Choroid plexus epithelial cell (primary cell): ENCODE results near the gene TMEM200B.

ENCODE experiments used
- DNase-seq: peaks from one replicate; pipeline ENCODE4 v3.0.0-alpha.2; 2010; ENCODE audit warnings: low read depth
- H3K4me3 ChIP-seq: 2 replicates; pipeline ENCODE4 v1.5.1; 2011; ENCODE audit warnings: low read depth, mild to moderate bottlenecking, control low read depth, low read length, moderate library complexity
- TF ChIP-seq, protein P1 (sequence below): conservative IDR thresholded peaks from 2 replicates; pipeline ENCODE4 v1.5.1; 2011; ENCODE audit warnings: low read depth, mild to moderate bottlenecking, control low read depth, inconsistent platforms, low read length, moderate library complexity

TMEM200B gene

DNA sequence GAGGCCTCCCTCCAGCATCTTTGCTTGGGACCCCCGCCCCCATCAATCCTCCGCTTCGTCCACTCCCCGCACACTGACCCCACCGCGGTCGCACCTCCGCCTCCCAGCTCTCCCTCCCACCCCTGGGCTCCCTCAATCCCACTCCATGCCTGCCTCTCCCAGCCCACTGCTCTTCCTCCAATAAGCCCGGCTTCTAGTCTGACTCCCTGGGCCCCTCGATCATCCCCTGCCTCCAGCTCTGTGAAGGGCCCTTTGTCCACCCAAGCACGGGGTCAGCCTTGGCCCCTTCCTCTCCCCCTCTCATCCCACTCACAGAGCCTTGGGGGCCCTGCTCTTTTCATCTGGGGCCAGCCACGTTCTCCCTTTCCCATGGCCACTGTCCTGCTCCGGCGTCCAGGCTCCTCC lies 1.5 kb upstream of the TMEM200B start:
- DNase-seq, result no peak
- TF ChIP-seq, protein P1, sequence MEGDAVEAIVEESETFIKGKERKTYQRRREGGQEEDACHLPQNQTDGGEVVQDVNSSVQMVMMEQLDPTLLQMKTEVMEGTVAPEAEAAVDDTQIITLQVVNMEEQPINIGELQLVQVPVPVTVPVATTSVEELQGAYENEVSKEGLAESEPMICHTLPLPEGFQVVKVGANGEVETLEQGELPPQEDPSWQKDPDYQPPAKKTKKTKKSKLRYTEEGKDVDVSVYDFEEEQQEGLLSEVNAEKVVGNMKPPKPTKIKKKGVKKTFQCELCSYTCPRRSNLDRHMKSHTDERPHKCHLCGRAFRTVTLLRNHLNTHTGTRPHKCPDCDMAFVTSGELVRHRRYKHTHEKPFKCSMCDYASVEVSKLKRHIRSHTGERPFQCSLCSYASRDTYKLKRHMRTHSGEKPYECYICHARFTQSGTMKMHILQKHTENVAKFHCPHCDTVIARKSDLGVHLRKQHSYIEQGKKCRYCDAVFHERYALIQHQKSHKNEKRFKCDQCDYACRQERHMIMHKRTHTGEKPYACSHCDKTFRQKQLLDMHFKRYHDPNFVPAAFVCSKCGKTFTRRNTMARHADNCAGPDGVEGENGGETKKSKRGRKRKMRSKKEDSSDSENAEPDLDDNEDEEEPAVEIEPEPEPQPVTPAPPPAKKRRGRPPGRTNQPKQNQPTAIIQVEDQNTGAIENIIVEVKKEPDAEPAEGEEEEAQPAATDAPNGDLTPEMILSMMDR, result no peak
- H3K4me3 ChIP-seq, result peak overlapping the region; percentile 69

DNA sequence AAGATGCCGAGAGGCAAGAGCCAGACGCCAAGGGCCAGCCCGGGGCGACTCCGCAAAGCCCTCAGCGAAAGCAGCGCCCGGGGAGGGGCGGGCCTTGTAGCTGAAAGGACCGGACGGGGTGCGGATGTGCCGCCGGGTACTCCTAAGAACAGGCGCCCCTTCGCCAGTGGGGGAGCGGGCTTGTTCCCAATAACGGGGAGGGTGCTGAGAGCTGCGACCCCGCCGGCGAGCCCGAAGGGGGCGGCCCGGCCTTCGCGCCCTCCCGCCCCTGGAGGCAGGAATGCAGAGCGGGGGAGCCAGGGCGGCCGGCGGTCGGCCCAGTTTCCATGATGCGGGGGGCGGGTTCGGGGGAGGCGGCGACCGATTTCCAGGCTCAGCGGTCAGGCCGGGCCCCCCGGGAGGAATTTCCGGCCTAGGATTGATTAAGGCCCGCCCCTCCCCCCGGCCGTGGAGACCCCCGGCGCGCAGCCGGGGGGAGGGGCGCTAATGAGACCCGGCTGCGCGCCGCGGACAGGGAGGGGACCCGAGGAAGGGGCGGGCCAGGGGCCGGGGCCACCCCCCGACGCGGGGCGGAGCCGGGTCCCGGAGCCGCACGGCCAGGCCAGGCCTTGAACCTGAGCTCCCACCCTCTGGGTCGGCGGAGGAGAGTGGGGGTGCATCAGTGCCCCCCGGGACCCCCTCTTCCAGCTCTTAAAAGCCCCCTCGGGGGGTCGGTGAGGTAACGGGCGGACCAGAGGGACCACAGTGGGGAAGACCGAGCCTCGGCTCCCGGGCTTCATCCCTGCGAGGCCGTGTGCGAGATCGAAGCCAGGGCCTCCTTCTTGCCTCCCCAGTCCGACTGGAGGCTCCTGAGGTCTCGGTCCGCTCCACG lies 898 bp upstream of the TMEM200B start:
- H3K4me3 ChIP-seq, result peak overlapping the region; percentile 69
- peak; percentile 82 for DNase-seq
- TF ChIP-seq, protein P1, result peak; percentile 60

DNA sequence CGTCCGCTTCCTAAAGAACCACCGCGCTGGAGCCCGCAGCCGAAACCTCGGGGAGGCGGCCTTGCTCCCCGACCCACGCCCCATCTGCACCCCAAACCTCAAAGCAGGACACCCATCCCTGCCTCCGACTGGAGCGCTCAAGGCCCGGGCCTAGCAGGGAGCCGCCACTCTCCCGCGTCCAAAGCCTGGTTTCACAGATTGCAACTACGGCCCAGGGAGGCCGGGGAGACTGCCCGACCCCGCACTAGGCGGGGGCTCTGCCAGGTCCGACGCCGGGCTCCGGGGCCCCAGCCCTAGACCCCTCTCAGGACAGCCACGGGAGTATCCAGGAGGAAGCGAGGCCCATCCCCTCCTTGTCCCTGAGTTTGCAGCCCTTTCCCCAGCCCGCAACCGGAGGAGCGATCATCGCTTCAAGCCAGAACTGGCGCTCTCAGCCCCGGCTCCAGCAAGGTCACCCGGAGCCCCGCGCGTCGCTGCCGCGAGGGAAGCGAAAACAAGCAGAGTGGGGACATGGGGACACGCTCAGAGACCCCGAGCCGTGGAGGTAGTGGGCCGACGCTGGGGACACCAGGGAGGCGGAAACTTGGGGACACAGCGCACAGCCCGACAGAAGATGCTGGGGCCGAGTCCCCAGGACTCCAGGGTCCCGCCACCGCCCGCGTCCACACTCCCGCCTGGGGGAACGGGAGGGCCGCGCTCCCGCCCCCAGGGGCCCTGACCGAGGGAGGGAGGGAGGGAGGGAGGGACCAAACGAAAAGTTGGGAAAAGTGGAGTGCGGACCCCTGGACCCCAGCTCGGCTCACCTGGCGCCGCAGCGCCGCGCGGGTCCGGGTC lies 433 bp downstream of the TMEM200B start:
- peak; percentile 42 for DNase-seq
- TF ChIP-seq, protein P1, result no peak
- peak overlapping the region; percentile 69 for H3K4me3 ChIP-seq

DNA sequence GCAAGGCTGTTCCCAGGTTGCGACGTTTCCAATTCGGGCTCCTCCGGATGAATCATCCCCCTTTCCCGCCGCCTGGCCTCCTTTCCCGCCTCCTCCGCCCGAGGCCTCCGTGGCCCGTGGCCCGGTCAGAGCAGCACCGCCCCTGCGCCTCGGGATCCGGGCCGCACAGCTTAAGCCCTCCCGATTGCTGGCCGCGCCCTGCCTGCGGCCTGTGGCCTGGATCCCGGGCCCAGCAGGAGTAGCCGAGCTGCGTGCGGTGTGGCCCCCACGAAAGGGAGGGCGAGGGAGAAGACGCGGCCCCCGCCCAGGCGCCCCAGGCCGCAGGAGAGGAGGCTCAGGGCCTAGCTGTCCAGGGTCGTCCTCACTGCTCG lies 1.0 kb downstream of the TMEM200B start:
- TF ChIP-seq, protein P1, result no peak
- peak overlapping the region; percentile 69 for H3K4me3 ChIP-seq
- peak; percentile 68 for DNase-seq

DNA sequence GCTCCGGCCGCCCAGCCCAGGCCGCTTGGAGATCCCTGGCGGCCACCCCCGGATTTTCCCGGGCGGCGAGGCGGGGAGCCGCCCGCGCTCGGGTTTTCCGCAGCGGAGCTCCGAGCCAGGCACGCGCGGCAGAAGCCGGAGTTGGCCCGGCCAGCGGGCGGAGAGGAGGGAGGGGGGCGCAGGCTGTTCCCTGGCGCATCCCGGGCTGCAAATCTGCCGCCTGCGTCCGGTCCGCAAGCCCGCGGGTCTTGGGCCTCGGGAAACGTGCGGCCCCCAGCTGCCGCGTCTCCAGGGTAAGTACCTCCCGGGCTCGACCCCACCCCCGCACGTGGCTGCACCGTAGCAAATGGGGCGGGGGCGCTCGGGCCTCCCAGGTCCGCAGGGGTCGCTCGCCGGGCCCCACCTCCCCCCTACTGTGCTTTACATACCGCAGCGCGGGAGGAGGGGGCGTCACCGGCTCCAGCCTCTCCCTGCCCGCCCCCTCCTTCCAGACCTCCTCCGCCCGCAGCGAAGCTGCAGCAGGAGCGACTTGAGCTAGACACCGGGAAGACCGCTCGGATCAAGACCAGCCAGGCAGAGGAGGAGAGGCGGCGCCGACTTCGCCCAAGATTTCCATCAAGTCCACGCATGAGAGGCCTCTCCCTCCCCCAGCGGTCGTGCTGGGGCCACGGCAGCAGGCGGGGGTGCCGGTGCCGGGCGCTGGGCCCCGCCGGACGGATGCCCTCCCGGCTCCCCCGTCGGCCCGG lies 1.6 kb downstream of the TMEM200B start:
- DNase-seq, result peak; percentile 61
- TF ChIP-seq, protein P1, result no peak
- H3K4me3 ChIP-seq, result peak overlapping the region; percentile 69

DNA sequence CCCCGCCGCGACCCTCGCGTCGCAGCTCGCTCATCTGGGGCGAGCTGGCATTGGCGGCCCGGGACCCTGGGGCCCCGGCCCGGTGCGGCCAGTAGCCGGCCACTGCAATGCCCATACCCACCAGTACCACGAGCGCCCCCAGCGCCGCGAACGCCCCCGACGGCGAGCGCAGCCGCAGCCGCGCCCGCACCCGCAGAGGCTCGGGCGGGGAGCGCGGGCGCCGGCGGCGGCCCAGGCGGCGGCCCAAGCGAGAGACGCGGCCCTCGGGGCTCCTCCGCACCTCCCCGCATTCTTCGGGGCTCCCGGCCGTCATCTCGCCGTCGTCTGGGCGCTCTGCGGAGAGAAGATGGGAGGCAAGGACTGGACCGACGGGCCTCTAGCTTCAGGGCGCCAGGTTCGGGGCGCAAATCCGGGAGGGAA lies 2.2 kb downstream of the TMEM200B start:
- peak overlapping the region; percentile 69 for H3K4me3 ChIP-seq
- no peak for DNase-seq
- TF ChIP-seq, protein P1, result no peak
